Fibroblast of upper back skin (primary cell): ENCODE data around the gene FANCC.
A peak's percentile ranks its signal among the peaks of the same experiment; 100 is the strongest.

ENCODE experiments used
- DNase-seq: peaks from one replicate; pipeline ENCODE4 v3.0.0-alpha.2; 2013

FANCC gene, protein sequence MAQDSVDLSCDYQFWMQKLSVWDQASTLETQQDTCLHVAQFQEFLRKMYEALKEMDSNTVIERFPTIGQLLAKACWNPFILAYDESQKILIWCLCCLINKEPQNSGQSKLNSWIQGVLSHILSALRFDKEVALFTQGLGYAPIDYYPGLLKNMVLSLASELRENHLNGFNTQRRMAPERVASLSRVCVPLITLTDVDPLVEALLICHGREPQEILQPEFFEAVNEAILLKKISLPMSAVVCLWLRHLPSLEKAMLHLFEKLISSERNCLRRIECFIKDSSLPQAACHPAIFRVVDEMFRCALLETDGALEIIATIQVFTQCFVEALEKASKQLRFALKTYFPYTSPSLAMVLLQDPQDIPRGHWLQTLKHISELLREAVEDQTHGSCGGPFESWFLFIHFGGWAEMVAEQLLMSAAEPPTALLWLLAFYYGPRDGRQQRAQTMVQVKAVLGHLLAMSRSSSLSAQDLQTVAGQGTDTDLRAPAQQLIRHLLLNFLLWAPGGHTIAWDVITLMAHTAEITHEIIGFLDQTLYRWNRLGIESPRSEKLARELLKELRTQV

GRCh38 chr9:95317119-95317892 lies at the start of gene FANCC:
TSS of gene FANCC (minus strand) at chr9:95317709. CDS start at chr9:95249291, 68,418 bp downstream.
- DNase-seq: peak; percentile 92

DNA sequence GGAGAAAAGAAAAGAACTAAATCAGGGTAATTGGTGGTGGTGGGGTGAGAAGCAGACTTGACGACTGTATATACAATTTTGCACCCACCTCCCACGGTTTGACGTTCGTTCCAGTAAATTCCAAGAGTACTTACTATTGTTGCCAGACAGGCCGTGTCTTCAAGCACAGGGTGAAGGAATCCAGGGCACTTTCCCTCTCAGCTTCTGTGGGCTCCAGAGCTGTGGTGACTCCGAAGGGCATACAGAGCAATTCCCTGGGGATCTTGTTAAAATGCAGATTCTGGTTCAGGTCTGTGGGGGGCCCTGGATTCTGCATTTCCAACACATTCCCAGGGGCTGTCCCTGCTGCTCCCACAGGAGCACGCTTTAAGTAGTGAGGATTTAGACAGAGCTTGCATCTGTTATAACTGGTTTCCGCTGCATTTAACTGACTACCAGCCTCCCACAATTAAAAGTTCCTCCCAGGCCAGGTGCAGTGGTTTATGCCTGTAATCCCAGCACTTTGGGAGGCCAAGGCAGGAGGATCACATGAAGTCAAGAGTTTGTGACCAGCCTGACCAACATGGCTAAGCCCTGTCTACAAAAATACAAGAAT lies 49.3 kb upstream of the FANCC start:
- DNase-seq: no peak

DNA sequence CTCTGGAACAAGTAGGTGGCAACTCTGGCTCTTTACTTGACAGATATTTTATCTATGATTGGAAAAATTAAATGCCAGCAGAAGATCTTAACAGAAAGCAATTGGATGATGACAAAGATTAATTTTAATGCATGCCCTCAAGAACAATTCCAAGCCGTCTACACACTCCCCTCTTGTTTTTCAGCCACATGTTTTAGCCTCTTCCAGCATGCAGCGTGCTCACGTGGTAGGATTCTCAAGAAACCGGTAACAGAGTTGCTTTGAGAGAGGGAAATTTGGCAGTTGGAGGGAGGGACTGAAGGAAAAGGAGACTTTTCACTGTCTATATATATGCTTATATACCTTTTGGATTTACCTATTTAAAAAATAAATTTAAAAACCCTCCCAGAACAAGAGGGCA lies 48.3 kb upstream of the FANCC start:
- no peak for DNase-seq

DNA sequence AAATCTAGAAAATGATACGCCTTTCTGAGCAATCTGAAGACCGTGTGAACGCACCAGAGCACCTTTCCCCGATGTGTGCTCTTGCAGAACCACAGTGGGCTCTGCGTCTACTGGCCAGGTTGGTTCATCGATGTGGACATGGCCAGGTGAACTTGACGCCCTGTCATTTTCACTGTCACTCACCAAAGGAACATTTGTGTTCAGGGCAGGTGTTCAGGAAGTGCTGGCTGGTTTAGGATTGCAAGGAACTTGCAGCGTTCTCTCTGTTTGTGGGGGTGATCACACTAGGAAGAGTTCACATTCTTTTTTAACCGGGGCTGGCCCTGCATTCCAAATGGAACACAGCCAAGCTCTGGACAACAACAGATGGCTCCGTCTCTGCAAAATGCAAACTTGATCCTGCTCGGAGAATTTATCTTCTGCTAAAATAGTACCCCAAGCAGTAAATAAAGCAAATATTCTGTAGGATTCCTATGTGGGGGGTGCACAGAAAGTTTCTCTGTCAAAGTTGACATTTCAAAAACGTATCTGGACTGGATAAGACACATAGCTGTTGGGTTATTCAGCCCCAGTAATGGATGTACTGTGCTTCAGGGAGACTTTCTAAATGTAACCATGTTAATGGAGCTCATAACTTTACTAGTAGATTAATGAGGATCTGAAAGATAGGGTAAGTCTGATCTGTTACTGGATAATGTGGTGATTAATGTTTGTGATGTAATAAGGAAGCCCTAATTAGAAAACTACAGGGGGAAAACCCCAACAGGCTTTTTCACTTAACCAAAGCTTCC lies 45.7 kb upstream of the FANCC start:
- DNase-seq: peak; percentile 61

- DNase-seq: no peak
Measured at GRCh38 chr9:95360866-95361265, 43.4 kb upstream of the FANCC start.

DNA sequence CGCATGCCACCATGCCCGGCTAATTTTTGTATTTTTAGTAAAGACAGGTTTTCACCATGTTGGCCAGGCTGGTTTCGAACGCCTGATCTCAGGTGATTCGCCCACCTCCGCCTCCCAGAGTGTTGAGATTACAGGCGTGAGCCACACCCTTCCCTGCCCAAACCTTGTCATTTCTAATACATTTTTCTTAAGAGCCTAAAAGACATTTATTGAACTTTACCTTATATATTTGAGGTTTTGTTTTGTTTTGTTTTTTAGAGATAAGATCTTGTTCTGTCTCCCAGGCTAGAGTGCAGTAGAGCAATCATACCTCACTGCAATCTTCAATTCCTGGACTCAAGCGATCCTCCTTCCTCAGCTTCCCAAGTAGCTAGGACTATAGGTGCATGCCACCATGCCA lies 39.8 kb upstream of the FANCC start:
- DNase-seq: no peak

- DNase-seq: no peak
Measured at GRCh38 chr9:95355500-95355899, 38.0 kb upstream of the FANCC start.

DNA sequence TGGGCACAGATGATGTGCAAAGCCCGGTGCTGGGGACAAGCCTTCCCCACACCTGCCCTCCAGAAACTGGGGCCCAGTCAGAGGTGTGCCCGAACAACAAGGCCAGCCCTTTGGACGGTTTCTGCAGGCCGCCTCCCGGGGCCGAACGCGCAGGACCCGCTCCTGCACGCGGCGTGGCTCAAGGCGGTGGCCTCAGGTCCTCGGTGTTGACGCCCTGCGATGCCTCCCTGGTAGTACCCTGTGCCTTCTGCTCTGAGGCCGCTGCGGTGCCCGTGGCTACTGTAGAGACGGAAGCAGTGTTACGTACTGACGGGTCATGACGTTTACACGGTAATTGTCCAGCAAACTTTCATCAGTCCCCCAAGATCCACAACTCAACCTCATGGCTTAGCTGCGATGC lies 33.5 kb upstream of the FANCC start:
- DNase-seq: no peak

DNA sequence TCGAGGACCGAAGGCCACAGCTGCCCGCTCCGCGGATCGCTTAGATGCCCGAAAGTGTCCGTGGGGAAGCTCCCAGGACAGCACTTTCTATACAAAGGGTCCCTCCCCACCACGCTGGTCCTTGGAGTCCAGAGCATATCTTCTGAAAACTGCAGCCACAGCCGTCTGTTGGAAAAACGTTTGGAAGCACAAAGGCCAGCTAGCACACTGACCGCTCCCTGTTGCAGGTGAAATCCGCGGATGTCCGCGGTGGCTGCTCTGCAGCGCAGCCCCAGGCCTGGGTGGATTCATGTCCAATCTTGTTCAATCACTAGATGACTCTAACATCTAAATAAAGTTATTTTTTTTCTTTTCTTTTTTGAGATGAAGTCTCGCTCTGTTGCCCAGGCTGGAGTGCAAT lies 32.8 kb upstream of the FANCC start:
- no peak for DNase-seq

DNA sequence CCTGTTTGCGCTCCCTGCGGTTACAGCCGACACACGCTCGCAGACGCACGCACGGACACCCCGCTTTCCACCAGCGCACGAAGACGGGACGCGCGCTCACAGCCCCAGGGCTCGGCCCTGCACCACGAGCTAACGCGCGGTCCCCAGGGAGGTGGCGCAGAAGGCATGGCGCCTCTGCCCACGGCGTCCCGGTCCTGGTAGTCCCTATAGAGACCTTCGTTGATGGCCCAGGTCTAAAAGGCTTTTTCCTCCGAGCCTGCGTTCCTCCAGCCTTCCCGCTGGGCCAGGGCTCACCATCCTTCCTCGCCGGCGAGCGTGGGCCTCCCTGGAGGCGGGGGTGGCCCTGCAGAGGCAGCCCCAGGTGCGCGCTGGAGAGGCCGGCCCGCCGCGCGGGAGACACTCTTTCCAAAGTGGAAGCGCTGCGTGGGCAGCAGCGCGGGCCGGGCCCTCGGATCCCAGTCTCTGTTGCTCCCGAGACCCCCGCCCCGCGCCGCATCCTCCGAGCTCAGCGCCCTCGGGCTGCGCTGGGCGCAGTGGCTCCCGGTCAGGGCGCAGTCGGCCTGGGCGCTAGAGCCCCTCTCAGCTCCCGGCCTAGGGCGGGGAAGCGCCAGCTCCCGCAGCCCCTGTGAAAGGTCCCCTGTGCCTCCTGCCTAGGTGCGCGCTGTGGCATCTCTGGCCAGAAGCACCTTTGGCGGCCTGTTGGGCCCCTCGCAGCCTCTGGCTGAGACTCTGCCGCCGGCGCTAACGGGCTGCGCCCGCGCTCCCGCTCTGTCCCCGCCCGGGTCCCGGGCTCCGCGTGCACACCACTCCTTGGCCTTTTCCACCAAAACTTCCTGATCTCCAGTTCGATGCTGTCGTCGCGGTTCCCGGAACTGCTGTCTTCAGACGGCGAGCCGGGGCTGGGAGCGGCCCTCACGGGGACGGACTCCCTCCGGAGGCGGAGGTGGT lies 31.9 kb upstream of the FANCC start:
- DNase-seq: no peak

DNA sequence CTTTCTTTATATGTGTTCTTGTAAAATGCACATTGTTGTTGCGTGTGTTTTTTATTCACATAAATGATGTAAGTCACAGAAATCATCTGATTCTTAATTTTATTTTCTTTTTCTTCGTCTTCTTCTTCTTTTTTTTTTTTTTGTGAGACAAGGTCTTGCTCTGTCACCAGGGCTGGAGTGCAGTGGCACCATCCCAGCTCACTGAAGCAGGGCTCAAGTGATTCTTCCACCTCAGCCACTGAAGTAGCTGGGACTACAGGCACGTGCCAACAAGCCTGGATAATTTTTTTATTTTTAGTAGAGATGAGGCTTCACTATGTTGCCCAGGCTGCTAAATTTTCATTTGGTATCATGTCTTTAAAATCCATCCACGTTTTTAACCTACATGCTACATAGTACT lies 28.5 kb upstream of the FANCC start:
- no peak for DNase-seq

GRCh38 chr9:95344735-95345325 lies 27.3 kb upstream of the FANCC start:
- no peak for DNase-seq

DNA sequence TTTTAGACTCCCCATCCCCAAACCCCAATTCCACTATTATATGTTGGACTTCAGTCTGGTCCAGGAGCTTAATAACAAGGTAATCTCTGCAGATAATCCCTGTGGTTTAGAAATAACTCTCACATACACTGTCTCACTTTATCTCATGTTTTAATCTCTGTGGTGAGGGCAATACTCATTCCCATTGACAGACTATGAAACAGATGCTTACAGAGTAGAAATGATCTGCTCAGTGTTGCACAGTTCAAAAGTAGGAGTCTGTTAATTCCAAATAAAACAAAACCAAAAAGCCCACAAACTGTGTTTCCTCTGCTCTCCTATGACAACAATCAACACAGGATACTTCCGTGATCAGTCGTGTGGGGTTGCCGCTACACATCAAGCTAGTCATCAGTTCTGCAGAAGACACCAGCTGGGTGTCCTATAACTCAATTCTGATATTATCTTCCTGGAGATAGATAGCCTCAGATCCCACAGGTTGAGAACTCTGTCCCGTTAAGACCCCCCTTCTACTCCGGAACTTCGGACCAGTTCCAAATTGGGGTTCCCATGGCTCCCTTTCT lies 26.3 kb upstream of the FANCC start:
- no peak for DNase-seq

- DNase-seq: no peak
Measured at GRCh38 chr9:95342571-95342970, 25.1 kb upstream of the FANCC start.

GRCh38 chr9:95341293-95341962 lies 23.9 kb upstream of the FANCC start:
- no peak for DNase-seq

DNA sequence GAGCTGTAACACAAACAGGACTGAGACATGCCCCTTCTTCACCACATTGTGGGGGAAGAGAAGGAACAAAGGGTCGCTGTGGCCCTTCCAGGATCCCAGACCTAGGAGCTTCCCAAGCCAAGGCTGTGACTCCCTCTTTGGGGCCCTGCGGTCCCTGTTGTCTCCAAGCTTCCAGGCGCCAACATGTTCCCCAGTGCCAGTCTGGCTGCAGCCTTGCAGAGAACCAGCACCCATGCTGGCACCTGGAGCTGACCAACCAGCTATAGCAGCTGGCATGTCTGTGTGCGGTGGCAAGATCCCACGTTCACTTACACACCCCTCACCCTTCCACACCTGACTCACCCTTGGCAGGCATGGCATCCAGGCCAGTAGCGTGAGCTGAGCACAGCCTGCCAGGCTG lies 20.7 kb upstream of the FANCC start:
- DNase-seq: no peak

DNA sequence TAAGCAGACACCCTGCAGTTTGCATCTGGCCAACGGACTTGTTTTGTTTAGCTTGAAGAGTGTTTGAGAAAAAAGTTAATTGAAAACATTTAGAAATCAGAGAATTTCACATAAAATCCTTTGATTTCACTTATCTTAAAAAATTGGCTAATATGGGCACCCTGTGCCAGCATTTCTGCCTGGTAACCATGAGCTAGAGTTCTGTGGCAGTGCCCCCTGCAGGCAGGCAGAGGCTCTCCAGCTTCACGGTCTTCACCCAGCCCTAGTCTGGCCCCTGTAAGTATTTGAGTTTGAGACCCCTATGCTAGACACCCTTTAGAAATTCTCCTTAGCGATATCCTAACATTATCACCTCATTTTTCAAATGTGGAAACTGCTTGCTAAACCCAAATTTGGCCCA lies 18.8 kb upstream of the FANCC start:
- no peak for DNase-seq

GRCh38 chr9:95333426-95333825 lies 15.9 kb upstream of the FANCC start:
- peak; percentile 31 for DNase-seq

DNA sequence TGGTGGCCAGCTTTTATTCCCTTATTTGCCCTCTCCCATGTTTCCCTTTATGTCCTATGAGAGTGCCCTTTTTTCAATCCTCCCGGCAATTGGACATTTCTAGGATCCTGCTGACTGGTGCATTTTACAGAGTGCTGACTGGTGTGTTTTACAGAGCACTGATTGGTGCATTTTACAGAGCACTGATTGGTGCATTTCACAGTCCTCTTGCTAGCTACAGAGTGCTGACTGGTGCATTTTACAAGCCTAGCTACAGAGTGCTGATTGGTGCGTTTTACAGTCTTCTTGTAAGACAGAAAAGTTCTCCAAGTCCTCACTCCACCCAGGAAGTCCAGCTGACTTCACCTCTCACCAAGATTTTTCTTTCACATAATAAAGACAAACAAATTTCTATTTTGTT lies 15.4 kb upstream of the FANCC start:
- no peak for DNase-seq

DNA sequence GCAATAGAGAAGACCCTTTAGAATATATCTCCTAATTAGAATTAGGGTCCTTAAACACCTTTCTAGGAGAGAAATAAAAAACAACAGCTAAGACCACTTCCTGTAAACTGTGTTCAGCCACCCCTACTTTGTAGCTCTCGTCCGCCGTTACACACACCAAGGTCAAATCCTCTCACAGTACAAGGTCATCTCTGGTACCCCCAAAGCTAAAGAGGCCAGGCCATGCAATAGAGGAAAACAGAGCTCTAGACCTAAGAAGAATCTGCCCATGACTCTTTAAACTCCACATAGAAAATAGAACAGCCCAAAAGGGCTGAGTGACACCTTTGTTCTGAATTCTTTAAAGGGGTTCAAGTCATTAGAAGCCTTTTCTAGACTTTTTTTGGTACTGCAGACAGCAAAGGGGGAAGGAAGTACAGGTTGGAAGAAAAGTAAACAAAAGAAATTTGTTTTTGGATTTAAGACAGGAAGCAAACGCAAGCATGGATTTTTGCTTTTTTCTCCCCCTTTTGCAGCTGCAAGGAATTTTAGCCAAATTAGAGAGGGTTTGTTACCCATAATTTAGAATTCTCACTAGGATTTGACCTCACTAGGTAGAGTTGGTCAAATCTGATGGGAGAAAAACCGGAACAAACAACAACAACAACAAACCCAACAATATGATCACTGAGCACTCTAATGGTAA lies 13.4 kb upstream of the FANCC start:
- no peak for DNase-seq
